Upper lobe of left lung (tissue), 4 donors: ENCODE results near the gene PPP3R1.

Experiments
- EP300 ChIP-seq, 4 donors: sonication (generic); formaldehyde crosslinking; IDR thresholded peaks; one replicate each; pipeline ENCODE4 v1.5.1; 2017; ENCODE audit warnings: antibody characterized with exemption in 4 of 4, control low read depth in 2 of 4
- TF ChIP-seq, protein P1 (sequence below), 6 experiments: fragments of 450-650 bp in 4 of 6; fragments of 200-600 bp in 2 of 6; sonication (generic) in 2 of 6; IDR thresholded peaks; one replicate each; pipeline ENCODE4 v1.5.1; 2016 to 2019; ENCODE audit warnings: antibody characterized with exemption in 6 of 6

DNA sequence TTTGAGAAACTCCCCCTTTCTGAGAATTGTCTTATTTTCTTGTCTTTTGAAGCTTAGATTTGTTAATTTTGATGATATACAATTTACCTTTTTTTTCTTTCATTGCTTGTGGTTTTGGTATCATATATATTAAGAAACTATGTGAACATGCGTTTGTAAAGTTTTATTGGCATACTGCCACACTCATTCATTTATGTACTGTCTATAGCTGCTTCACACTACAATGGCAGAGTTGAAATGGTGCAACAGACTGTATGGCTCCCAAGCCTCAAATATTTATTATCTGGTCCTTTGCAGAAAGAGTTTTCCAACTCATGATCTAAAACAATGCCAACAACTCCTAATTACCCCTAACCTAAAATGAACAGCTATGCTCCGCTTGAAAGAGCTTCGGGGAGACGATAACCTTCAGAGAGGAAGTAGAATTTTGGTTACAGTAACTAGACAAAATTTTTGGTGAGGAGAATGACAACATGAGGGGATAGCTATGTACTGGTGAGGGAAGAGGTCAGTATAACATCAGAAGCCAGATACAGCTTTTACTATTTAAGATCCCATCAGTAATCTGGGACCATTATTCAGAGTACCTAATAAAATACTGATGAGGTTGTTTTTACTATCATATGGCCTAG, 16.1 kb downstream of the PPP3R1 start:
- TF ChIP-seq EP300 (IDR thresholded peaks at IDR 0.05): no peak
- TF ChIP-seq, protein P1, sequence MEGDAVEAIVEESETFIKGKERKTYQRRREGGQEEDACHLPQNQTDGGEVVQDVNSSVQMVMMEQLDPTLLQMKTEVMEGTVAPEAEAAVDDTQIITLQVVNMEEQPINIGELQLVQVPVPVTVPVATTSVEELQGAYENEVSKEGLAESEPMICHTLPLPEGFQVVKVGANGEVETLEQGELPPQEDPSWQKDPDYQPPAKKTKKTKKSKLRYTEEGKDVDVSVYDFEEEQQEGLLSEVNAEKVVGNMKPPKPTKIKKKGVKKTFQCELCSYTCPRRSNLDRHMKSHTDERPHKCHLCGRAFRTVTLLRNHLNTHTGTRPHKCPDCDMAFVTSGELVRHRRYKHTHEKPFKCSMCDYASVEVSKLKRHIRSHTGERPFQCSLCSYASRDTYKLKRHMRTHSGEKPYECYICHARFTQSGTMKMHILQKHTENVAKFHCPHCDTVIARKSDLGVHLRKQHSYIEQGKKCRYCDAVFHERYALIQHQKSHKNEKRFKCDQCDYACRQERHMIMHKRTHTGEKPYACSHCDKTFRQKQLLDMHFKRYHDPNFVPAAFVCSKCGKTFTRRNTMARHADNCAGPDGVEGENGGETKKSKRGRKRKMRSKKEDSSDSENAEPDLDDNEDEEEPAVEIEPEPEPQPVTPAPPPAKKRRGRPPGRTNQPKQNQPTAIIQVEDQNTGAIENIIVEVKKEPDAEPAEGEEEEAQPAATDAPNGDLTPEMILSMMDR (IDR thresholded peaks at IDR 0.05): no peak
